GM08714 (cell line): ENCODE measurements around the gene OLFM1.
"Not testable (repeated sequence)": the region's sequence is repeated elsewhere in the genome, so short reads cannot be mapped to it uniquely, and the experiment has no call there.

Source experiments
- H3K4me3 ChIP-seq: fragments of 200-500 bp; sonication (Bioruptor generic); 2 replicates; pipeline ENCODE4 v1.5.1; 2014; ENCODE audit warnings: mild to moderate bottlenecking, low read length, inconsistent platforms
- ZNF274 ChIP-seq: IDR thresholded peaks from 2 replicates; pipeline ENCODE4 v1.6.1; 2012; ENCODE audit warnings: mild to moderate bottlenecking, low read depth, low read length

OLFM1 gene

GRCh38 chr9:135159801-135160200 lies 72.3 kb downstream of the OLFM1 start:
- no peak for TF ChIP-seq ZNF274
- no peak overlapping the region for H3K4me3 ChIP-seq

- no peak overlapping the region for H3K4me3 ChIP-seq
Measured at GRCh38 chr9:135160862-135161261, 73.4 kb downstream of the OLFM1 start.

GRCh38 chr9:135162599-135162998 lies 75.1 kb downstream of the OLFM1 start:
- not testable (repeated sequence) for H3K4me3 ChIP-seq

More at GRCh38 chr9:135160862-135161261, 73.4 kb downstream of the OLFM1 start:
- no peak for TF ChIP-seq ZNF274

GRCh38 chr9:135163023-135163780 lies 75.7 kb downstream of the OLFM1 start:
- no peak for TF ChIP-seq ZNF274
- H3K4me3 ChIP-seq, result no peak overlapping the region

DNA sequence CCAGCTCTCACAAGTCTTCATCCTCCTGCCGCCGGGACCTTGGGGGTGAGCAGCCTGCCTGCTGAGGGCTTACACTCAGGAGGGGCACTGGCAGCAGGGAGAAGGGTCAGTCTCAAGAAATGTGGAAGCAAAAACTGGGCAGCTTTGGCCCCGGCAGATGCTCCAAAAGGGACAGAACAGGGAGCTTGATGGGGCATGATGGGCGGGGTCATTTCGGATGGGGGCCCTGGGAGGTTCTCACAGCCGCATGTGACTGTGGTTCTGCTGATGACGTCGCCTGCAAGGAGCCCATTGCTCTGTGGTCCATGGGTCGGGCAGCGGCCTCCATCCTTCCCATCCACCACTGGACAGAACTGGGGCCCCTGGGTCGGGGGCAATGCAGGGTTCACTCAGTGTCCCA lies 76.6 kb downstream of the OLFM1 start:
- H3K4me3 ChIP-seq, result no peak overlapping the region
- TF ChIP-seq ZNF274, result no peak

GRCh38 chr9:135165003-135165711 lies 77.7 kb downstream of the OLFM1 start:
- H3K4me3 ChIP-seq, result no peak overlapping the region
- TF ChIP-seq ZNF274, result no peak

GRCh38 chr9:135165756-135166519 lies 78.5 kb downstream of the OLFM1 start:
- H3K4me3 ChIP-seq, result no peak overlapping the region
- no peak for TF ChIP-seq ZNF274

- H3K4me3 ChIP-seq, result no peak overlapping the region
- no peak for TF ChIP-seq ZNF274
Measured at GRCh38 chr9:135166565-135166964, 79.1 kb downstream of the OLFM1 start.

GRCh38 chr9:135167356-135167755 lies 79.9 kb downstream of the OLFM1 start:
- no peak overlapping the region for H3K4me3 ChIP-seq
- TF ChIP-seq ZNF274, result no peak

DNA sequence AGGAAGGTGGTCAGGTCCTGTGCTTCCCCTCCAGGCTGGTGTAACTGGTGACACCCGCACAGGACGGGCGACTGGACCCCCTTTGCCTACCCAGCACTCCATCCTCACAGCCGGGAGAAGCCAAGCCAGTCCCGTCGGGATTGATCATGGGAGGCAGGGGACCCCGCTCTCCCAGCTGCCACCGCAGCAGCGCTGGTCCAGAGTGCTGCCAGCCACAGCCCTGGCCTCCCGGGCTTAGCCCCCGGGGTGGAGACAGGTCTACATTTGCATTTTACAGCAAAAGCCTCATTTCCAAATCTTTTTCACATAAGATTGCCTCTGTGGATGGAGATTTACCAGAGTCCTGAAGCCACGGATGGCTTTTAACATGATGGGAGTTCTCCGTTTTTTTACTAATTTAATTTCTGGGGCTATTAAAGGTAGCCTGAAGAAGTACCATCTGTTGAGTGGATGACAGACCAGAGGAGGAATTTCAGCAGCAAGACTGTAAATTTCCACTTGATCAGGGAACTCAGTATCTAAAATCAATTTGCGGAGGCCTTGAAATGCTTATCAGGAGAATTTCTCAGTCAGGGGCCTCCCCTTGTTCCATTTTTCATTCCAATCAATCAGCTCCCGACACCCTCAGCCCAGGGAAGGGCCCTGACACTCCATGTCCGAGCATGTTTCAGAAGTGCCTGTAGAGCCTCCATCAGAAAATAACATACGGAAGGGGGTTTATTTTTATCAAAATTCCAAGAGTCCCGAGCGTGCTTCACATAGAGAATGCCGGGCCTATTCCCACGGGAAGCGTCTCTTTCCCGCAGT lies 80.6 kb downstream of the OLFM1 start:
- TF ChIP-seq ZNF274, result no peak
- no peak overlapping the region for H3K4me3 ChIP-seq

DNA sequence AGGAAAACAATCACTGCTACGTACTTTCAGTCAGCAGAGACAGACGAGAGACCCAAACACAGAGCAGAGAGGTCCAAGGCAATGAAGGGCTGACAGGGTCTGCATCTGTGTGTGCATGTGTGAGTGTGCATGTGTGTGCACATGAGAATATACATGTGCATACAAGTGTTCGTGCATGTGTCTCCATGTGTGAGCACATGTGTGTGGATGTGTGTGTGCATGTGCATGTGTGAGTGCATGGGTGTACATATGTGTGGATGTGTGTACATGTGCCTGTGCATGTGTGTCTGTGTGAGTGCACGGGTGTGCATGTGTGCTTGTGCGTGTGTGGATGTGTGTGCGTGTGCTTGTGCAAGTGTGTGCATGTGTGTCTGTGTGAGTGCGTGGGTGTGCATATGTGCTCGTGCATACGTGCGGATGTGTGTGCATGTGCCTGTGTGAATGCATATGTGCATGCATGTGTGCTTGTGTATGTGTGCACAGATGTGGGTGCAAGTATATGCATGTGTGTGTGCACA lies 82.3 kb downstream of the OLFM1 start:
- no peak for TF ChIP-seq ZNF274
- H3K4me3 ChIP-seq, result no peak overlapping the region

- no peak for TF ChIP-seq ZNF274
- no peak overlapping the region for H3K4me3 ChIP-seq
Measured at GRCh38 chr9:135170535-135170934, 83.1 kb downstream of the OLFM1 start.
